Suprapubic skin (tissue), 4 donors: Measurements from ENCODE around the gene SPINK4. TPM values are rescaled to one million over a fixed set of nuclear protein-coding genes. Genes with fewer than 3 reads are reported as not detected.
A peak's percentile ranks its signal among the peaks of the same experiment; 100 is the strongest.

ENCODE experiments used
- DNase-seq, 2 donors: peaks; one replicate each; pipeline ENCODE4 v3.0.0-alpha.2; 2019; ENCODE audit warnings: low spot score in 2 of 2
- H3K27ac ChIP-seq: fragments of 200-600 bp; sonication (generic); one replicate; pipeline ENCODE4 v1.5.1; 2019
- H3K27me3 ChIP-seq: fragments of 200-600 bp; sonication (generic); one replicate; pipeline ENCODE4 v1.5.1; 2019
- H3K36me3 ChIP-seq: fragments of 200-600 bp; sonication (generic); one replicate; pipeline ENCODE4 v1.5.1; 2019
- H3K4me1 ChIP-seq: fragments of 200-600 bp; sonication (generic); one replicate; pipeline ENCODE4 v1.5.1; 2019
- H3K4me3 ChIP-seq: fragments of 200-600 bp; sonication (generic); one replicate; pipeline ENCODE4 v1.5.1; 2019; ENCODE audit warnings: mild to moderate bottlenecking
- H3K9me3 ChIP-seq: fragments of 200-600 bp; sonication (generic); one replicate; pipeline ENCODE4 v1.5.1; 2019
- EP300 ChIP-seq: sonication (generic); formaldehyde crosslinking; IDR thresholded peaks from one replicate; pipeline ENCODE4 v1.6.1; 2017; ENCODE audit warnings: antibody characterized with exemption
- POLR2A ChIP-seq, 2 donors: fragments of 450-650 bp; IDR thresholded peaks; one replicate each; pipeline ENCODE4 v1.6.1; 2017; ENCODE audit warnings: antibody characterized with exemption in 2 of 2, mild to moderate bottlenecking in 2 of 2, moderate library complexity in 2 of 2
- POLR2AphosphoS5 ChIP-seq, 3 donors: sonication (generic); formaldehyde crosslinking; IDR thresholded peaks; one replicate each; pipeline ENCODE4 v1.6.1; 2017; ENCODE audit warnings: antibody characterized with exemption in 3 of 3
- WGBS: methylation state at CpG from one replicate; pipeline ENCODE4 v1.1.5; 2018; 5-methylcytosine and 5-hydroxymethylcytosine counted together
- total RNA-seq, 4 donors: library from RNA; depleted of rRNA; stranded (reverse); fragments of >200 nt; gene quantifications; one replicate each; pipeline ENCODE4 v1.1.0, GENCODE V29; 2016
- TF ChIP-seq, protein P1 (sequence below), 2 donors: fragments of 200-600 bp in 1 of 2; fragments of 450-650 bp in 1 of 2; sonication (generic) in 1 of 2; IDR thresholded peaks; one replicate each; pipeline ENCODE4 v1.5.1; 2016 to 2019; ENCODE audit warnings: antibody characterized with exemption in 2 of 2, mild to moderate bottlenecking in 1 of 2, moderate library complexity in 1 of 2

The SPINK4 gene
- total RNA-seq, 4 donors from 2014 or later = not detected

DNA sequence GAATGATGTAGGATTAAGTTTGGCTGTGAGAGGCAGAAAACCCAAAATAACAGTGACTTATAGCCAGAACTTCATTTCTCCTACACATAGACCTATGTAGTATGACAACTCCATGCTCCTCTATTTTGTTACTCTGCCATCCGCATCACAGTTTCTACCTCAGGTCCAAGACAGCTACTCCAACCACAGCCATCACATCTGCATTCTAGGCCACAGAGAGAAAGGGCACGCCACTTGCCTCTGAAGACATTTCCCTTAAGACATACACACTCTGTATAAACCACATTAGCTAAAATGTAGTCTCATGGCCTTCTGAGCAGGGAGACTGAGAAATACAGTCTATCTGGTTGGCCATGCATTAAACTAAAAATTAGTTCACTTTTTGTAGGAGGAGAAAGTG is 10.0 kb downstream of the SPINK4 start:
- H3K27ac ChIP-seq = no peak overlapping the region
- no peaks in the 10 kb centered on the region for H3K27me3 ChIP-seq
- H3K4me1 ChIP-seq = peaks cover 6% of the 10 kb centered on the region
- H3K9me3 ChIP-seq = no peaks in the 10 kb centered on the region
- TF ChIP-seq POLR2AphosphoS5 (IDR thresholded peaks at IDR 0.05) = no peak
- TF ChIP-seq, protein P1, sequence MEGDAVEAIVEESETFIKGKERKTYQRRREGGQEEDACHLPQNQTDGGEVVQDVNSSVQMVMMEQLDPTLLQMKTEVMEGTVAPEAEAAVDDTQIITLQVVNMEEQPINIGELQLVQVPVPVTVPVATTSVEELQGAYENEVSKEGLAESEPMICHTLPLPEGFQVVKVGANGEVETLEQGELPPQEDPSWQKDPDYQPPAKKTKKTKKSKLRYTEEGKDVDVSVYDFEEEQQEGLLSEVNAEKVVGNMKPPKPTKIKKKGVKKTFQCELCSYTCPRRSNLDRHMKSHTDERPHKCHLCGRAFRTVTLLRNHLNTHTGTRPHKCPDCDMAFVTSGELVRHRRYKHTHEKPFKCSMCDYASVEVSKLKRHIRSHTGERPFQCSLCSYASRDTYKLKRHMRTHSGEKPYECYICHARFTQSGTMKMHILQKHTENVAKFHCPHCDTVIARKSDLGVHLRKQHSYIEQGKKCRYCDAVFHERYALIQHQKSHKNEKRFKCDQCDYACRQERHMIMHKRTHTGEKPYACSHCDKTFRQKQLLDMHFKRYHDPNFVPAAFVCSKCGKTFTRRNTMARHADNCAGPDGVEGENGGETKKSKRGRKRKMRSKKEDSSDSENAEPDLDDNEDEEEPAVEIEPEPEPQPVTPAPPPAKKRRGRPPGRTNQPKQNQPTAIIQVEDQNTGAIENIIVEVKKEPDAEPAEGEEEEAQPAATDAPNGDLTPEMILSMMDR (IDR thresholded peaks at IDR 0.05) = no peak
- TF ChIP-seq POLR2A (IDR thresholded peaks at IDR 0.05) = no peak
- TF ChIP-seq EP300 = no peak
- H3K36me3 ChIP-seq = peaks cover 42% of the 10 kb centered on the region
- H3K4me3 ChIP-seq = no peak overlapping the region
- 98% methylated on average over 2 of the region's 2 CpGs for WGBS
- DNase-seq = peak in 1 of 2 donors; percentile 20

DNA sequence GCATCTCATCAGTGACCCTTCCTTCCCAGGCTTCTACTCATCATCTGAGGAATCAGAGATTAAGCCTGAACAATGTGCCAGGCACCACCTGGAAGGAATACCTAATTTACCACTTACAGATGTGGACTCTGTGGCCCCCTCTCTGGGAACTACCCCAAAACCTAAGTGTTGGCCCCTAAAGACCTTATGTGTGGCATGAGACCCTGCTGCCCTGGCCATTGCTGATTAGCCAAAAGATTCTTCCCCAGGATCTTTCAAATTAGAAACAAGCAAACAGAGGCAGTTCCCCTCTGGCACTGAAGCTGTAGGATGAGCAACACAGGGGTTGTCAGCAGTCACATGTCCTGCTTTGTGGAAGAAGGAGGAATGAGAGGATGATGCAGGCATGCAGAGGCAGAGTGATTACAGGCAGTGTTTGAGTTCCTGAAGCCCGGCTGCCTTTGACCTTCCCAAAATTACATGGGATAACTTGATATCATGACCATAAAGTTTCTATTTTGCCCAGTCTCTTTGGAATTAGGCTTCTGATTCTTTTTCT is 10.6 kb downstream of the SPINK4 start:
- 26% methylated on average over 1 of the region's 1 CpG for WGBS
- TF ChIP-seq, protein P1 (IDR thresholded peaks at IDR 0.05) = no peak
- TF ChIP-seq POLR2AphosphoS5 (IDR thresholded peaks at IDR 0.05) (no peak), EP300 (no peak), POLR2A (IDR thresholded peaks at IDR 0.05) (no peak)
- H3K4me1 ChIP-seq = peaks cover 6% of the 10 kb centered on the region
- no peaks in the 10 kb centered on the region for H3K9me3 ChIP-seq
- H3K27me3 ChIP-seq = no peaks in the 10 kb centered on the region
- no peak overlapping the region for H3K27ac ChIP-seq
- no peak overlapping the region for H3K4me3 ChIP-seq
- DNase-seq = peak in 1 of 2 donors; percentile 43
- peaks cover 48% of the 10 kb centered on the region for H3K36me3 ChIP-seq

DNA sequence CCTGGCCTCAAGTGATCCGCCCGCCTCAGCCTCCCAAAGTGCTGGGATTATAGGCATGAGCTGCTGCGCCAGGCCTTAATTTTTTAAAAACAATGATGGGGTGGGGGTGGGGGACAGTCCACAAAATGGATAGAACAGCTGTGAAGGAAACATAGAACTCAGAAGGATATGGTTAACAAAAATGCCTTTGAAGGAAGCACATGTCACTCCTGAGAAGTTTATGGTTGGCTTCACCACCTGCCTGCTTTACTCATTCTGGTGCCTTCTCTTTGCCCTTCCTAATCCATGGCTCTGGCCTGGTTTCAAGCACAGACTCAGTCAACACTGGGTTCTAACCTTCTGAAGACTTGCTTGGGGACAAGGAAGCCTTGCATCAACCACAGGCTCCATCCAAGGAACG is 14.2 kb downstream of the SPINK4 start:
- H3K36me3 ChIP-seq = peaks cover 78% of the 10 kb centered on the region
- no peak for TF ChIP-seq POLR2AphosphoS5 (IDR thresholded peaks at IDR 0.05)
- TF ChIP-seq, protein P1 (IDR thresholded peaks at IDR 0.05) = no peak
- TF ChIP-seq POLR2A (IDR thresholded peaks at IDR 0.05) = no peak
- 99% methylated on average over 4 of the region's 4 CpGs for WGBS
- H3K27ac ChIP-seq = no peak overlapping the region
- H3K27me3 ChIP-seq = no peaks in the 10 kb centered on the region
- H3K4me1 ChIP-seq = peaks cover 6% of the 10 kb centered on the region
- no peaks in the 10 kb centered on the region for H3K9me3 ChIP-seq
- DNase-seq = no peak
- H3K4me3 ChIP-seq = no peak overlapping the region

DNA sequence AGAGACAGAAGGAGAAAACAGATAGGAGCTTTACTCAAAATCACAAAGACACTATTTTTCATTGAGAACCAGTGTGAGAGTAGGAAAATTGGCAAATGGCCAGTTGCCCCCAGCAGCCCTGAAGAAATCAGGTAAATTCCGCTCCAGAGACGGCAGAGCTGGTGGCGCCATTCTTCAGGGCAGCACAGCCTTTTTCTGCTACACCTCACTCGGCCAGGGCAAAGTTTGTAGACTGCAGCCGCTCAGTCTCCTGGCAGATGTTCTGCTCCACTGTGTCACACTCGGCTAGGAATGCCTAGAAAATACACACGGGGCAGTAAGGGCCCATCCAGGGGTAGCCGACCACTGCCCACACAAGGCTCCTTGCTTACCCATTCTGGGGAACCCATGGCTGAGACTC is 15.0 kb downstream of the SPINK4 start:
- Histone ChIP-seq H3K4me3 (no peak overlapping the region), H3K4me1 (peaks cover 6% of the 10 kb centered on the region), H3K27ac (peak overlapping the region; percentile 7), H3K36me3 (peaks cover 86% of the 10 kb centered on the region), H3K9me3 (no peaks in the 10 kb centered on the region), H3K27me3 (no peaks in the 10 kb centered on the region)
- DNase-seq = no peak
- WGBS = 92% methylated on average over 6 of the region's 8 CpGs
- no peak for TF ChIP-seq POLR2A (IDR thresholded peaks at IDR 0.05)

DNA sequence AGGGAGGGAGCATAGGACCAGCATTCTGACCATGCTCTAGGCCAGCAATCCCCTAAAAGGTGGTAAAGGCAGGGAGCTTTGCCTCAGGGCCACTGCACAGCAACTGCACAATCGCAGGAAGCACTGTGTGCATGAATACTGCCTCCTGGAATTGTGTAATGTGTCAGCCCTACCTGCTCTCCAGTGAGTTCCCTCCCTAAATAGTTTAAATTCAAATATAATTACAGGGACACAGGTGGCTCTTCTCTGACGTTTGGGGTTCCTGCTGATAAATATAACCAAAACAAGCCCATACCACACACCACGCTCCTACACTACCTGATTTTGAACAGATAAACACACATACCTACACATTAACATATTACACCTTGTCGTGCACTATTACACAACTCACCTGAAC is 15.5 kb downstream of the SPINK4 start:
- Histone ChIP-seq H3K36me3 (peaks cover 90% of the 10 kb centered on the region), H3K4me1 (peaks cover 4% of the 10 kb centered on the region), H3K4me3 (no peak overlapping the region), H3K27me3 (no peaks in the 10 kb centered on the region), H3K27ac (peak overlapping the region; percentile 7), H3K9me3 (no peaks in the 10 kb centered on the region)
- TF ChIP-seq EP300 = no peak
- TF ChIP-seq, protein P1 (IDR thresholded peaks at IDR 0.05) = no peak
- TF ChIP-seq POLR2AphosphoS5 (IDR thresholded peaks at IDR 0.05) = no peak
- TF ChIP-seq POLR2A (IDR thresholded peaks at IDR 0.05) = no peak
- 61% methylated on average over 4 of the region's 4 CpGs for WGBS
- no peak for DNase-seq

DNA sequence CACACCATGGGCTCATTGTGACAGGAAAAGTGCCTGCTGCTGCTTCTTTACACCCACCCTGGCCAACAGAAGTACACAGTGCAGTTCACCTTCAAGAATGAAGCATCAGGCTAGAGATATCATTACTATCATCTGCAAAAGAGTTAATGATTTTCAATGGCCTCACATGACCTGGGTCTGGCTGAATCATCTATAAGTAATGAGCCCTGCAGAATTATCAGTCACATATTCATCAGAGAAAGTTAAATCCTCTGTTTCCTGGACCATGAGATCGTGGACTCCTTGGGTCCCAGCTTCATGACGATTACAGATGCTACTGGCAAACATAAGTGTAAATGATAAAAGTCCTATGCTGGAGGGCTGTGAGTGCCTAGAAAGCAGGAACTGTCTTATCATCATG is 16.3 kb downstream of the SPINK4 start:
- no peaks in the 10 kb centered on the region for H3K4me1 ChIP-seq
- no peaks in the 10 kb centered on the region for H3K9me3 ChIP-seq
- TF ChIP-seq POLR2A (IDR thresholded peaks at IDR 0.05) (no peak), EP300 (no peak), POLR2AphosphoS5 (IDR thresholded peaks at IDR 0.05) (no peak)
- TF ChIP-seq, protein P1 (IDR thresholded peaks at IDR 0.05) = no peak
- H3K36me3 ChIP-seq = peaks cover 97% of the 10 kb centered on the region
- no peak for DNase-seq
- no peaks in the 10 kb centered on the region for H3K27me3 ChIP-seq
- 64% methylated on average over 2 of the region's 2 CpGs for WGBS
- H3K27ac ChIP-seq = no peak overlapping the region
- H3K4me3 ChIP-seq = no peak overlapping the region
